IPS-20b (cell line): Measurements from ENCODE around the gene UBE3D.
"Not testable (repeated sequence)": the region's sequence is repeated elsewhere in the genome, so short reads cannot be mapped to it uniquely, and the experiment has no call there.

Source experiments
- H3K27ac ChIP-seq: one replicate; pipeline ENCODE4 v1.5.1; 2013; ENCODE audit warnings: low read length
- H3K27me3 ChIP-seq: 2 replicates; pipeline ENCODE4 v1.6.1; 2013; ENCODE audit warnings: mild to moderate bottlenecking, low read length, inconsistent platforms; ENCODE audit not compliant: insufficient read depth
- H3K36me3 ChIP-seq: 2 replicates; pipeline ENCODE4 v1.6.1; 2013; ENCODE audit warnings: low read depth, mild to moderate bottlenecking, inconsistent platforms, low read length, moderate library complexity; ENCODE audit not compliant: insufficient read depth
- H3K4me1 ChIP-seq: 2 replicates; pipeline ENCODE4 v1.6.1; 2013; ENCODE audit warnings: mild to moderate bottlenecking, control low read depth, inconsistent platforms, low read length, moderate library complexity; ENCODE audit not compliant: insufficient read depth
- H3K4me3 ChIP-seq: 2 replicates; pipeline ENCODE4 v1.5.1; 2013; ENCODE audit warnings: mild to moderate bottlenecking, low read length, inconsistent platforms
- H3K9ac ChIP-seq: 2 replicates; pipeline ENCODE4 v1.6.1; 2013; ENCODE audit warnings: low read depth, mild to moderate bottlenecking, inconsistent platforms, low read length, moderate library complexity
- H3K9me3 ChIP-seq: 2 replicates; pipeline ENCODE4 v1.6.1; 2013; ENCODE audit warnings: mild to moderate bottlenecking, low read depth, low read length, inconsistent platforms; ENCODE audit not compliant: insufficient read depth

UBE3D gene

DNA sequence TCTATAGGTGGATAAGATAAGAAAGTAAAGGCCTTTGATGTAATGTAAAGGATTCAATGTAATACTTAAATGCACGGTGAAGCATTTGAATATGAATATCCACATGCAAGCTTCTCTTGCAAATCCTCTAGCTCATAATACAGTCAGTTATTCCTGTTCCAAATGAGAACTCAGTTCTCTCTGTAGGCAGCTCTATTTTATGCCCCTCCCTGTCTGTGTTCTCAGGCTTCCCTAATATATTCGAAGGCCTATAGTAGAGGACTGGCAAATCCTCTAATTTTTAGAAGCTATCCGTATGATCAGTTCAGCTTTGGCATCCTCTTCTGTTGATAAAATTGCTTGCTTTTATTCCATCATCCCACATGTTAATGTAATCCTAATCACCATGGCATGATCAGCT, 200.2 kb downstream of the UBE3D start:
- no peaks in the 10 kb centered on the region for H3K9me3 ChIP-seq
- no peak overlapping the region for H3K27ac ChIP-seq
- no peaks in the 10 kb centered on the region for H3K36me3 ChIP-seq
- H3K4me3 ChIP-seq = no peak overlapping the region
- no peaks in the 10 kb centered on the region for H3K4me1 ChIP-seq
- H3K9ac ChIP-seq = no peak overlapping the region
- no peaks in the 10 kb centered on the region for H3K27me3 ChIP-seq

DNA sequence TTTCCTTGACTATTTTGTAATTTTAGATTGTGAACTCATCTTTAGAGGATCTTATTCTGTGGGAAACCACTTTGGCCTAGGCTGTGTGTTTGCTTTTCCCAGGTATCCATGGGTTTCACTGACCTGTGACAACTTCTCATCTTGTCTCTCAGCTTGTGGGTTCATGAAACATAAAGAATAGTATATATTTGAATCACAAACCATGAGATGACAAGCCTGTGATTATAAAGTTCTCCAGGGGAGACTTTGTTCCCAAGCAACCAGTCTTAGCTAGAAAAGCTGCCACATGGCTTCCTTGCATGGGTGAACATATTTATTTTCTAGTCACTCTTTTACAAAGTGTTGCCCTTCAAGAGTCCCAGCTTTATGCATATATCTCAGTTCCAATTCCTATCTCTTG, 201.9 kb downstream of the UBE3D start:
- Histone ChIP-seq H3K9me3 (no peaks in the 10 kb centered on the region), H3K27me3 (no peaks in the 10 kb centered on the region), H3K36me3 (no peaks in the 10 kb centered on the region), H3K4me1 (no peaks in the 10 kb centered on the region), H3K4me3 (no peak overlapping the region), H3K9ac (no peak overlapping the region), H3K27ac (no peak overlapping the region)

DNA sequence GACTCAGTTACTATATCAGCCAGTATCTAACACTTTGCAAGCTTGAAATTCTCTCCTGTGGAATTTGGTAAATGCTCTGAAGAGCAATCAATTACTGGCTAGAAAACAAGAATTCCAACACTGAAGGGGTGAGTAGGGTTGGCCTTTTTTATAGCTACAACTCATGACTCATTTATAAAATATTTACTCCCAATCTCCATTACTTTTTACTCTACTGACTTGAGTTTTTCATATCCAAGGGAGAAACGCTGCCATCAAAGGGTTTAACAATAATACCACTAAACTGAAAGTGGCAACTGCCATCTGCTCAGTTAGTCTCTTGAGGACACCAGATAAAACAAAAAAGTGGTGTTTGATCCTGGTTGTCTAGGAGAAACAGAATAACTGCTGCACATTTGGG, 203.1 kb downstream of the UBE3D start:
- Histone ChIP-seq H3K9ac (no peak overlapping the region), H3K9me3 (no peaks in the 10 kb centered on the region), H3K4me1 (no peaks in the 10 kb centered on the region), H3K27ac (no peak overlapping the region), H3K36me3 (no peaks in the 10 kb centered on the region), H3K27me3 (no peaks in the 10 kb centered on the region), H3K4me3 (no peak overlapping the region)

DNA sequence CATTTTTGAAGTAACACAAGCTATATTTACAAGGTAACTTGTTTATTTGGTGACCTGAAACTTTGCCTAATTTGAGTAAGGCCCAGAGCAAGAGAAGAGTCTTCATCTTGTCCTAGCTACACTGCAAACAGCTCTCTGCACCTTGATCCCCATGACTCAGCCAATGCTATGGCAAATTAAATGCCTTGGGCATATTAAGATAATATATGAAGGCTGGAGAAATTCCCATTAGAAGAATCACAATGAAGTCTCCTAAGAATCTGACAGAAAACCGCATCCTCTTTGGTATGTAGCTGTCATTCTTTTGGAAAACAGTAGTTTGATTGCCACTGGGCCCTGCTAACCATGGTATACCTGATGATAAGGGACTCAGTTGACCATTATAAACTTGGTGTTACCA, 204.5 kb downstream of the UBE3D start:
- H3K27ac ChIP-seq = no peak overlapping the region

DNA sequence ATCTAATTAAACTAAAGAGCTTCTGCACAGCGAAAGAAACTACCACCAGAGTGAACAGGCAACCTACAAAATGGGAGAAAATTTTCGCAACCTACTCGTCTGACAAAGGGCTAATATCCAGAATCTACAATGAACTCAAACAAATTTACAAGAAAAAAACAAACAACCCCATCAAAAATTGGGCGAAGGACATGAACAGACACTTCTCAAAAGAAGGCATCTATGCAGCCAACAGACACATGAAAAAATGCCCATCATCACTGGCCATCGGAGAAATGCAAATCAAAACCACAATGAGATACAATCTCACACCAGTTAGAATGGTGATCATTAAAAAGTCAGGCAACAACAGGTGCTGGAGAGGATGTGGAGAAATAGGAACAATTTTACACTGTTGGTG, 209.6 kb downstream of the UBE3D start:
- not testable (repeated sequence) for H3K9ac ChIP-seq, H3K27ac ChIP-seq, H3K27me3 ChIP-seq, H3K36me3 ChIP-seq, H3K4me3 ChIP-seq, H3K4me1 ChIP-seq, H3K9me3 ChIP-seq

More for the DNA sequence above, 204.5 kb downstream of the UBE3D start:
- Histone ChIP-seq H3K36me3 (no peaks in the 10 kb centered on the region), H3K9me3 (no peaks in the 10 kb centered on the region), H3K27me3 (no peaks in the 10 kb centered on the region), H3K4me1 (no peaks in the 10 kb centered on the region), H3K4me3 (no peak overlapping the region), H3K9ac (no peak overlapping the region)

DNA sequence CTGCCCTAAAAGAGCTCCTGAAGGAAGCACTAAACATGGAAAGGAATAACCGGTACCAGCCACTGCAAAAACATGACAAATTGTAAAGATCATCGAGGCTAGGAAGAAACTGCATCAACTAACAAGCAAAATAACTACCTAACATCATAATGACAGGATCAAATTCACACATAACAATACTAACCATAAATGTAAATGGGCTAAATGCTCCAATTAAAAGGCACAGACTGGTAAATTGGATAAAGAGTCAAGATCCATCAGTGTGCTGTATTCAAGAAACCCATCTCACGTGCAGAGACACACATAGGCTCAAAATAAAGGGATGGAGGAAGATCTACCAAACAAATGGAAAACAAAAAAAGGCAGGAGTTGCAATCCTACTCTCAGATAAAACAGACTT, 212.7 kb downstream of the UBE3D start:
- not testable (repeated sequence) for H3K36me3 ChIP-seq, H3K27me3 ChIP-seq, H3K4me3 ChIP-seq, H3K9me3 ChIP-seq, H3K9ac ChIP-seq, H3K4me1 ChIP-seq, H3K27ac ChIP-seq

DNA sequence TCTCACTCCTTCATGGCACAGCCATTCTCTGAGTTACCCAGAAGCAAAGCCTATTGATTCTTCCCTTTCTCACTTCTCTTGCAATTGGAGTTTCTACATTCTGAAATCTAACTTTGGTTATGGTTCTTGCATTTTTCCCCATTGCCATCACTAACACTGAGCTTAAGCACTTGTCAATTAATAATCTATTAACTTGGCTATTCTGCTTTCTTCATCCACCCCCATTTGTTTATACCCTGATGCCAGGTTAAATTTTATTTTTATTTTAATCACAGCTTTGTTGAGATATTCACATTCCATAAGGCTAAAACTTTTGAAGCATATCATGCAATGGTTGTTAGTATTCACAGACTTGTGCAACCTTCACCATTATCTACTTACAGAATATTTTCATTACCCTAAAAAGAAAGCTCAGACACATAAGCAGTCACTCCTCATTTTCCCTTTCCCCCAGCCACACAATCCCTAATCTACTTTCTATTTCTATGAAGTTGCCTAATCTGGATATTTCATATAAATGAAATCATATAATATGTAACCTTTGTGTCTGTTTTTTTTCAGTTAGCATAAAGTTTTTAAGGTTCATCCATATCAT, 222.3 kb downstream of the UBE3D start:
- Histone ChIP-seq H3K36me3 (no peaks in the 10 kb centered on the region), H3K9ac (no peak overlapping the region), H3K9me3 (no peaks in the 10 kb centered on the region), H3K27ac (no peak overlapping the region), H3K27me3 (no peaks in the 10 kb centered on the region), H3K4me1 (no peaks in the 10 kb centered on the region), H3K4me3 (no peak overlapping the region)

DNA sequence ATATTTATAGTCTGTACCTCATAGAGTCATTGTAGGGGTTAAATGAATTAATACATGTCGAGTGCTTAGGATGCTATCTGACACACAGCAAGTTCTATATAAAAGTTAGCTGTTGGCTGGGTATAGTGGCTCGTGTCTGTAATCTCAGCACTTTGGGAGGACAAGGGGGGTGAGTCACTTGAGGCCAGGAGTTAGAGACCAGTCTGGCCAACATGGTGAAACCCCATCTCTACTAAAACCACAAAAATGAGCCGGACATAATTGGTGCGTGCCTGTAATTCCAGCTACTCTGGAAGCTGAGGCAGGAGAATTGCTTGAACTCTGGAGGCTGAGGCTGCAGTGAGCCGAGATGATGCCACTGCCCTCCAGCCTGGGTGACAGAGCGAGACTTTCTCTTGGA, 222.9 kb downstream of the UBE3D start:
- Histone ChIP-seq H3K4me1 (no peaks in the 10 kb centered on the region), H3K4me3 (no peak overlapping the region), H3K36me3 (no peaks in the 10 kb centered on the region), H3K27ac (no peak overlapping the region), H3K9ac (no peak overlapping the region), H3K27me3 (no peaks in the 10 kb centered on the region), H3K9me3 (no peaks in the 10 kb centered on the region)
